ENCODE measurements around the gene SLC30A9.

Gene SLC30A9

DNA sequence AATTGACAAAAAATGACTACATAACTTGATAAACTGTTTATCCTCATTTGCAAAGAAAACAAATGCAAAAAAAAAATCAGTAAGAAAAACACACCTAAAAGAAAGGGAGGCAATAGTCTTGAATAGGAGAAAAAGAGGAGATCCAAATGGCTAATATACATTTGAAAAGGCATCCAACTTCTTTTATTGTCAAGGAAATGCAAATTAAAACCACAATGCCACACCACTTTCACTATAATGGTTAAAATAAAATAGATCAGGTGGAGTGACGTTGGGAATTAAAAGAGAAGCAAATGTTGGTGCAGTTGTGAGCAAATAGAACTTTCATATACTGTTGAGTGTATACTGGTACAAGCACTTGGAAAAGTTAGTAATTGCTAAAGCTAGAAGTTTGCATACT, 5.2 kb upstream of the SLC30A9 start:
- DNase-seq (ENCODE audit: insufficient read length, low spot score) (no peak), FAIRE-seq (no peak)
- no peak for TF ChIP-seq POLR2A (IDR thresholded peaks at IDR 0.05; ENCODE audit: low read depth, low read length)

- no peak for FAIRE-seq
- no peak for TF ChIP-seq POLR2A (IDR thresholded peaks at IDR 0.05; ENCODE audit: low read depth, low read length)
- no peak for DNase-seq (ENCODE audit: insufficient read length, low spot score)
Measured at GRCh38 chr4:41989994-41990364, 351 bp upstream of the SLC30A9 start.

GRCh38 chr4:41991916-41992767, 1.8 kb downstream of the SLC30A9 start:
- TF ChIP-seq POLR2A (IDR thresholded peaks at IDR 0.05; ENCODE audit: low read depth, low read length), result no peak
- FAIRE-seq (no peak), DNase-seq (ENCODE audit: insufficient read length, low spot score) (no peak)

- no peak for DNase-seq (ENCODE audit: insufficient read length, low spot score)
- no peak for FAIRE-seq
- TF ChIP-seq POLR2A (IDR thresholded peaks at IDR 0.05; ENCODE audit: low read depth, low read length), result no peak
Measured at GRCh38 chr4:41992967-41993857, 2.9 kb downstream of the SLC30A9 start.

- DNase-seq (ENCODE audit: insufficient read length, low spot score) (no peak), FAIRE-seq (no peak)
- TF ChIP-seq POLR2A (IDR thresholded peaks at IDR 0.05; ENCODE audit: low read depth, low read length), result no peak
Measured at GRCh38 chr4:41994461-41994985, 4.2 kb downstream of the SLC30A9 start.

DNA sequence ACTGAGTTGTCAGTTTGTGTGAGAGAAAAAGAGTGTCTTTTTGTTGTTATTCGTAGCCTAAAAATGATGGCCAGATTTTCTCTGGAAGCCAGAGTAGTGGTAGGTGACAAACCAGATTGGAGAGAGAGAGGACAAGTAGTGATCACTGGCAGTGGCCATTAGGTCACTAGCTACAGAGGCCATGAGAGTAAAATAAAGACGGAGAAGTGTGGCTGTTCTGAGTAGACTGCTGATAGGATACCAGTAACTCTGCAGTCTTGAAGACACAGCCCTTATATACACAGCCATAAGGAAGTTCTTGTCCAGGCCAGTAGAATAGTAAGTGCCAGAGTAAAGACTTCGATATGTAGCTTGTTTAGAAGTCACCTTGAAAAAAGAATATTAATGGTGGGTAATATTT, 7.7 kb downstream of the SLC30A9 start:
- no peak for TF ChIP-seq POLR2A (IDR thresholded peaks at IDR 0.05; ENCODE audit: low read depth, low read length)

DNA sequence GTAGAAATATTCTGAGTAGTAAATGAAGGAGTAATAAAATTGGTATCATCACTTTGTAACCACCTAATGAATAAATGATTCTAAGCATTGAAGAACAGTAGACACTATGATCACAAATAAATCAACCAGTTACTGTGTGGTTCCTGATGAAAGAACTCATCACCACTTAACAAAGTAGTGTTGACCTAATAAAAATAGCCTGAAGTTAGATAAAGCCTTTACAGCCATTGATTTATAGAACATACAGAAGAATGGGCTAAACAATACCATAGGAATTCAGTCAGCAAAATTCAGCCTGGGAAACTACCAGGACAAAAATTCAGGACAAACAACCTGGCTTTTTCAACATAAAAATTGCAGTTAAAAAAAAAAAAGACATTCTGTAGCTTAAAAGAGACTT, 9.0 kb downstream of the SLC30A9 start:
- no peak for TF ChIP-seq POLR2A (IDR thresholded peaks at IDR 0.05; ENCODE audit: low read depth, low read length)
- DNase-seq (ENCODE audit: insufficient read length, low spot score) (no peak), FAIRE-seq (no peak)

More for the DNA sequence above, 7.7 kb downstream of the SLC30A9 start:
- DNase-seq (ENCODE audit: insufficient read length, low spot score), result no peak
- no peak for FAIRE-seq

GRCh38 chr4:42008011-42008786, 17.9 kb downstream of the SLC30A9 start:
- FAIRE-seq (no peak), DNase-seq (ENCODE audit: insufficient read length, low spot score) (no peak)
- TF ChIP-seq POLR2A (IDR thresholded peaks at IDR 0.05; ENCODE audit: low read depth, low read length), result no peak

DNA sequence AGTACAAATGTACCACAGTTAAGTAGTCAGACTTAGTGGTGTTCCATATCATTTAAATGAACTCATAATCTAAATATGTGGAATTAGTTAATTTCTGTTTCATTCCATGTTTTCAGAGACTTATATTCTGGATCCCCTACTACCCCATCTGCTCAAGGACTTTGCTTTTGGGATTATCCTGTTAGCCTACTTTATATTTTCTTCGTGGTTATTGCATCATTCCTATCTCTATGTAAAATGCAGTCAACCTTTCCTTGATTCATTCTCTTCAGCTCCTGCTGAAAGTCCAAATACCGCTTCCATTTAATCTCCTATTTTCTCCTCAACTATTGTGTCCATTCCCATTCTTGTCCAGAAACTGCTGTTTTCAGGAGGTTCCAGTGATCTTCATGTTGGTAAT, 25.1 kb downstream of the SLC30A9 start:
- no peak for TF ChIP-seq POLR2A (IDR thresholded peaks at IDR 0.05; ENCODE audit: low read depth, low read length)
- no peak for DNase-seq (ENCODE audit: insufficient read length, low spot score)
- no peak for FAIRE-seq

DNA sequence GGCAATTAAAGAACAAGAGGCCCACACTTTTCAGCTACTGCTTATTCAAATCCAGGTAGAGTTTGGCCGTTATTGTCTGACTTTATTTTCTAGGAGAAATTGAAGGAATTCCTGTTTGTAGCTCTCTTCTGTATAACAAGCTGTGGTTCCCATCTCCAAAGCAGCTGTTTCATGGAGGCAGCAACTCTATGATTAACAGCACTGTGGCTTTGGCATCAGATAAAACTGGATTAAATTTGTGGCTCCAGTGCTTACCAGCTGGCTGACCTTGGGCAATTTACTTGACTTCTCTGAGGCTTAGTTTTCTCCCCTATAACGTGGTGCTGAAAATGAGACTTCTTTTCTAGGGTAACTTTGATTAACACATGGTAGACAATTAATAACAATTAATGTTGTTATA, 28.1 kb downstream of the SLC30A9 start:
- FAIRE-seq (no peak), DNase-seq (ENCODE audit: insufficient read length, low spot score) (no peak)
- no peak for TF ChIP-seq POLR2A (IDR thresholded peaks at IDR 0.05; ENCODE audit: low read depth, low read length)

DNA sequence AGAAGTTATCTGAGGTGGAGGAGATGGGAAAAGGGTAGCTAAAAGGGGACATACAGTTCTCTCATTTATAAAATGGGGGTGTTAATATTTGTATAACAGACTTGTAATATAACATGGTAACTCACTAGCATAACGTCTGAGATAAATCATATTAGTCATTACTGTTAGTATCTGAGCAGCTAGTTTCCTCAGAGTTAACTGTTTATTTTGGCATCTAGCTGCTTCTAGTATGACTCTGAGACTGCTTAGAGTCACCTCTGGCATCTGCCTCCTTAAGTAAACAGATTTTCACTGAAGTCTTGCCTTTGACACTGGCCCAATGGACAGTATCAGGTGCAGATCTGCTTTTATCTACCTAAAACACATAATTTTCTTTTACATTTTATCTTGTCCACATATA, 58.1 kb downstream of the SLC30A9 start:
- no peak for TF ChIP-seq POLR2A (IDR thresholded peaks at IDR 0.05; ENCODE audit: low read depth, low read length)
- peak; percentile 8 for DNase-seq (ENCODE audit: insufficient read length, low spot score)
- peak; percentile 61 for FAIRE-seq

- DNase-seq (ENCODE audit: insufficient read length, low spot score), result no peak
- TF ChIP-seq POLR2A (IDR thresholded peaks at IDR 0.05; ENCODE audit: low read depth, low read length), result no peak
- no peak for FAIRE-seq
Measured at GRCh38 chr4:42050516-42051249, 60.4 kb downstream of the SLC30A9 start.

DNA sequence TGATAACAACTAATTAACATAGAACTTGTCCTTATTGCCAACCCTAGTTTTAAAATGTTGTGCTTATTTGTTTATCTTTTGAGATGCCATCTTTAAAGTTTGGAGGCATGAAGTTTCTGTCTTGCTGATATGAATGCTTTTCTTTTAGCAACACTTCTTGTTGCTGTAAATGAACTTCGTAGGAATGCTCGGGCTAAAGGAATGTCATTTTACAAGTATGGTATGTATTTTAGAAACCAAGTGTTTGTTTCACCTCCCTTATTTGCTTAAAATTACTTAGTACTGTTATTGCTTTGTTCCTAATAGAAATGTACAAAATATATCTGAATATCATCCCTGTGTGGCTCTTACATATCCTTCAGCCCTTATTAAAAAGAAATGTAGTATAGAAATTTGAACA, 76.1 kb downstream of the SLC30A9 start:
- FAIRE-seq (no peak), DNase-seq (ENCODE audit: insufficient read length, low spot score) (no peak)

More for the DNA sequence above, 76.1 kb downstream of the SLC30A9 start:
- no peak for TF ChIP-seq POLR2A (IDR thresholded peaks at IDR 0.05; ENCODE audit: low read depth, low read length)

All from H54 (cell line).